ENCODE results near the gene GLYATL2. TPM values are rescaled to one million over a fixed set of nuclear protein-coding genes. Genes with fewer than 3 reads are reported as not detected.

Gene GLYATL2
- total and polyA plus RNA-seq, 4 donors: not detected

GRCh38 chr11:58861533-58861932, 17.0 kb upstream of the GLYATL2 start (continued):
- TF ChIP-seq, protein P1, sequence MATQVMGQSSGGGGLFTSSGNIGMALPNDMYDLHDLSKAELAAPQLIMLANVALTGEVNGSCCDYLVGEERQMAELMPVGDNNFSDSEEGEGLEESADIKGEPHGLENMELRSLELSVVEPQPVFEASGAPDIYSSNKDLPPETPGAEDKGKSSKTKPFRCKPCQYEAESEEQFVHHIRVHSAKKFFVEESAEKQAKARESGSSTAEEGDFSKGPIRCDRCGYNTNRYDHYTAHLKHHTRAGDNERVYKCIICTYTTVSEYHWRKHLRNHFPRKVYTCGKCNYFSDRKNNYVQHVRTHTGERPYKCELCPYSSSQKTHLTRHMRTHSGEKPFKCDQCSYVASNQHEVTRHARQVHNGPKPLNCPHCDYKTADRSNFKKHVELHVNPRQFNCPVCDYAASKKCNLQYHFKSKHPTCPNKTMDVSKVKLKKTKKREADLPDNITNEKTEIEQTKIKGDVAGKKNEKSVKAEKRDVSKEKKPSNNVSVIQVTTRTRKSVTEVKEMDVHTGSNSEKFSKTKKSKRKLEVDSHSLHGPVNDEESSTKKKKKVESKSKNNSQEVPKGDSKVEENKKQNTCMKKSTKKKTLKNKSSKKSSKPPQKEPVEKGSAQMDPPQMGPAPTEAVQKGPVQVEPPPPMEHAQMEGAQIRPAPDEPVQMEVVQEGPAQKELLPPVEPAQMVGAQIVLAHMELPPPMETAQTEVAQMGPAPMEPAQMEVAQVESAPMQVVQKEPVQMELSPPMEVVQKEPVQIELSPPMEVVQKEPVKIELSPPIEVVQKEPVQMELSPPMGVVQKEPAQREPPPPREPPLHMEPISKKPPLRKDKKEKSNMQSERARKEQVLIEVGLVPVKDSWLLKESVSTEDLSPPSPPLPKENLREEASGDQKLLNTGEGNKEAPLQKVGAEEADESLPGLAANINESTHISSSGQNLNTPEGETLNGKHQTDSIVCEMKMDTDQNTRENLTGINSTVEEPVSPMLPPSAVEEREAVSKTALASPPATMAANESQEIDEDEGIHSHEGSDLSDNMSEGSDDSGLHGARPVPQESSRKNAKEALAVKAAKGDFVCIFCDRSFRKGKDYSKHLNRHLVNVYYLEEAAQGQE (IDR thresholded peaks at IDR 0.05): no peak

DNA sequence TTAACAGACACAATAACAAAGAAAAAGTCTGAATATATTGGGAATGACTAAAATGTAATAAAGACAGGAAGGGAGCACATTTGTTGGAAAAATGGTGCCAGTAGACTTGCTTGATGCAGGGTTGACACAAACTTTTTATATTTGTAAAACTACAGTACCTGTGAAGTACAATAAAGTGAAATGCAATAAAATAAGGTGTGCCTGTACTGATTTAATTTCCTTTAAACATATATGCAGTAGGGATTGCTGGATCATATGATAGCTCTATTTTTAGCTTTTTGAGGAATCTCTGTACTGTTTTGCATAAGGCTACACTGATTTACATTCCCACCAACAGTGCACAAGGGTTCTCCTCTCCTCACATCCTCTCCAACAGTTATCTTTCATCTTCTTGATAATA, 12.3 kb upstream of the GLYATL2 start:
- H3K4me1 ChIP-seq (ENCODE audit: control insufficient read depth in 4 of 4, insufficient read depth in 4 of 4, low read length in 3 of 4): no peaks in the 10 kb centered on the region
- TF ChIP-seq HNF4A (conservative IDR thresholded peaks at IDR 0.05) (no peak), TAF1 (conservative IDR thresholded peaks at IDR 0.05) (no peak), MAX (IDR thresholded peaks at IDR 0.05) (no peak), RAD21 (IDR thresholded peaks at IDR 0.05) (no peak), FOXA1 (IDR thresholded peaks at IDR 0.05) (no peak), GABPA (IDR thresholded peaks at IDR 0.05 in 1 of 2, conservative IDR thresholded peaks at IDR 0.05 in 1 of 2) (no peak)
- TF ChIP-seq, protein P1 (IDR thresholded peaks at IDR 0.05): no peak
- no peak overlapping the region for H3K9ac ChIP-seq (ENCODE audit: low read depth in 1 of 2, low read length in 2 of 2)
- H3K4me3 ChIP-seq (ENCODE audit: low read depth in 1 of 3, low read length in 3 of 3): no peak overlapping the region
- no peak for DNase-seq (ENCODE audit: low spot score)
- H3K36me3 ChIP-seq (ENCODE audit: control insufficient read depth in 4 of 4, insufficient read depth in 3 of 4, low read depth in 1 of 4, low read length in 3 of 4): no peaks in the 10 kb centered on the region
- H3K27me3 ChIP-seq (ENCODE audit: control insufficient read depth in 4 of 4, insufficient read depth in 4 of 4, low read length in 3 of 4): no peaks in the 10 kb centered on the region
- H3K27ac ChIP-seq (ENCODE audit: low read depth in 1 of 2, low read length in 2 of 2): no peak overlapping the region
- peaks cover 0 to 3% (median 0%) of the 10 kb centered on the region in 4 donors for H3K9me3 ChIP-seq (ENCODE audit: control insufficient read depth in 4 of 4, low read length in 3 of 4)

- Histone ChIP-seq H3K27me3 (ENCODE audit: control insufficient read depth in 4 of 4, insufficient read depth in 4 of 4, low read length in 3 of 4) (no peaks in the 10 kb centered on the region), H3K27ac (ENCODE audit: low read depth in 1 of 2, low read length in 2 of 2) (no peak overlapping the region), H3K4me1 (ENCODE audit: control insufficient read depth in 4 of 4, insufficient read depth in 4 of 4, low read length in 3 of 4) (no peaks in the 10 kb centered on the region), H3K36me3 (ENCODE audit: control insufficient read depth in 4 of 4, insufficient read depth in 3 of 4, low read depth in 1 of 4, low read length in 3 of 4) (no peaks in the 10 kb centered on the region), H3K9ac (ENCODE audit: low read depth in 1 of 2, low read length in 2 of 2) (no peak overlapping the region), H3K9me3 (ENCODE audit: control insufficient read depth in 4 of 4, low read length in 3 of 4) (no peaks in the 10 kb centered on the region), H3K4me3 (ENCODE audit: low read depth in 1 of 3, low read length in 3 of 3) (no peak overlapping the region)
- 84% methylated on average over 3 of the region's 3 CpGs for WGBS
- DNase-seq (ENCODE audit: low spot score): no peak
- TF ChIP-seq, protein P2, sequence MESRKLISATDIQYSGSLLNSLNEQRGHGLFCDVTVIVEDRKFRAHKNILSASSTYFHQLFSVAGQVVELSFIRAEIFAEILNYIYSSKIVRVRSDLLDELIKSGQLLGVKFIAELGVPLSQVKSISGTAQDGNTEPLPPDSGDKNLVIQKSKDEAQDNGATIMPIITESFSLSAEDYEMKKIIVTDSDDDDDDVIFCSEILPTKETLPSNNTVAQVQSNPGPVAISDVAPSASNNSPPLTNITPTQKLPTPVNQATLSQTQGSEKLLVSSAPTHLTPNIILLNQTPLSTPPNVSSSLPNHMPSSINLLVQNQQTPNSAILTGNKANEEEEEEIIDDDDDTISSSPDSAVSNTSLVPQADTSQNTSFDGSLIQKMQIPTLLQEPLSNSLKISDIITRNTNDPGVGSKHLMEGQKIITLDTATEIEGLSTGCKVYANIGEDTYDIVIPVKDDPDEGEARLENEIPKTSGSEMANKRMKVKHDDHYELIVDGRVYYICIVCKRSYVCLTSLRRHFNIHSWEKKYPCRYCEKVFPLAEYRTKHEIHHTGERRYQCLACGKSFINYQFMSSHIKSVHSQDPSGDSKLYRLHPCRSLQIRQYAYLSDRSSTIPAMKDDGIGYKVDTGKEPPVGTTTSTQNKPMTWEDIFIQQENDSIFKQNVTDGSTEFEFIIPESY (IDR thresholded peaks at IDR 0.05): no peak
- TF ChIP-seq FOXA1 (IDR thresholded peaks at IDR 0.05) (no peak), MAX (IDR thresholded peaks at IDR 0.05) (no peak), FOXA2 (IDR thresholded peaks at IDR 0.05) (no peak), HNF4A (conservative IDR thresholded peaks at IDR 0.05) (no peak), SP1 (IDR thresholded peaks at IDR 0.05) (no peak), ATF3 (IDR thresholded peaks at IDR 0.05) (no peak), JUND (IDR thresholded peaks at IDR 0.05) (no peak), RAD21 (IDR thresholded peaks at IDR 0.05) (no peak), NR2F2 (IDR thresholded peaks at IDR 0.05) (no peak), RXRA (IDR thresholded peaks at IDR 0.05) (no peak), YY1 (IDR thresholded peaks at IDR 0.05) (no peak), GABPA (IDR thresholded peaks at IDR 0.05 in 1 of 2, conservative IDR thresholded peaks at IDR 0.05 in 1 of 2) (no peak)
- TF ChIP-seq, protein P3, sequence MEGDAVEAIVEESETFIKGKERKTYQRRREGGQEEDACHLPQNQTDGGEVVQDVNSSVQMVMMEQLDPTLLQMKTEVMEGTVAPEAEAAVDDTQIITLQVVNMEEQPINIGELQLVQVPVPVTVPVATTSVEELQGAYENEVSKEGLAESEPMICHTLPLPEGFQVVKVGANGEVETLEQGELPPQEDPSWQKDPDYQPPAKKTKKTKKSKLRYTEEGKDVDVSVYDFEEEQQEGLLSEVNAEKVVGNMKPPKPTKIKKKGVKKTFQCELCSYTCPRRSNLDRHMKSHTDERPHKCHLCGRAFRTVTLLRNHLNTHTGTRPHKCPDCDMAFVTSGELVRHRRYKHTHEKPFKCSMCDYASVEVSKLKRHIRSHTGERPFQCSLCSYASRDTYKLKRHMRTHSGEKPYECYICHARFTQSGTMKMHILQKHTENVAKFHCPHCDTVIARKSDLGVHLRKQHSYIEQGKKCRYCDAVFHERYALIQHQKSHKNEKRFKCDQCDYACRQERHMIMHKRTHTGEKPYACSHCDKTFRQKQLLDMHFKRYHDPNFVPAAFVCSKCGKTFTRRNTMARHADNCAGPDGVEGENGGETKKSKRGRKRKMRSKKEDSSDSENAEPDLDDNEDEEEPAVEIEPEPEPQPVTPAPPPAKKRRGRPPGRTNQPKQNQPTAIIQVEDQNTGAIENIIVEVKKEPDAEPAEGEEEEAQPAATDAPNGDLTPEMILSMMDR (IDR thresholded peaks at IDR 0.05; ENCODE audit: low read depth, low read length, missing input control): no peak
Measured at GRCh38 chr11:58845386-58845785, 882 bp upstream of the GLYATL2 start.

Data from liver (tissue), 9 donors.